GM19438 (cell line): ENCODE results near the gene TFDP2.
"Not testable (repeated sequence)": the region's sequence is repeated elsewhere in the genome, so short reads cannot be mapped to it uniquely, and the experiment has no call there.

Source experiments
- ATAC-seq: cut with Tn5 transposase; IDR thresholded peaks from one replicate; pipeline ENCODE4 v1.9.1; 2021; ENCODE audit warnings: low read depth; ENCODE audit not compliant: unreplicated experiment

The TFDP2 gene

DNA sequence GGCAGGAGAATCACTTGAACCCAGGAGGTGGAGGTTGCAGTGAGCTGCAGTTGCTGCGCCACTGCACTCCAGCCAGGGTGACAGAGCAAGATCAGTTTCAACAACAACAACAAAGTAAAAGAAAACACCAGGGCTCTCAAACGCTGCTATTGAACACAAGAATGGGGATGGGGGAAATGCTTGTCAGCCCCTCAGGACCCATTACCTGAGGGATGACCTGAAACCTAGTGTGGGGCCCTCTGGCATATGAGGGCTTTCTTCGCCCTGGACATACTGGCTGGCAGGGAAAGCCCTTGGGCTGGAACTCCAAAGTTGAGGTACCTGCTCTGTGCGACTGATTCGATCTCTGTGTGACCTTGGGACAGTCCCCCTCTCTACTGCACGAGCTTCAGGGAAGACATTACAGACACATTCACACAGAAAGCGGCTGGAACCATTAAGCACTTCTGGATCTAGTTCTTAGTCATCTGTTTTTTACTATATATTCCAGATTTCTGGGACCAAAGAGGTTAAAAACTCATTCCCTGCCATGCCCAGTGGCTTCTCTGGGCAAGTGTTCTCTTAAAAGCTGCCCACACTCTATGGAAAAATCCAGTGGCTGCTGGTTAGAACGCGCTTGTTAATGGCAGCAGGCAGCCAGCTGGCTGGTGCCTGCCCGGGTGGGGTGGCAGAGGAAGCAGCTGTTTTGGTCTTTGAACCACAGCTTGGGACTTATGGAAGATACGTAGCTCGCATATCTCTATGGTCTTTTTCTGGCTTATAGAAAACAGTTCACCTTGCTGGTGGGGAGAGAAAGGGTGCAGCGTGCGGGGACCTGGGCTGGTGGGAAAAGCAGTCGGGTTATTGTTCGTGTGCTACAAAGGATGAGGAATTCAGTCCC lies 215.7 kb downstream of the TFDP2 start:
- ATAC-seq, result no peak

DNA sequence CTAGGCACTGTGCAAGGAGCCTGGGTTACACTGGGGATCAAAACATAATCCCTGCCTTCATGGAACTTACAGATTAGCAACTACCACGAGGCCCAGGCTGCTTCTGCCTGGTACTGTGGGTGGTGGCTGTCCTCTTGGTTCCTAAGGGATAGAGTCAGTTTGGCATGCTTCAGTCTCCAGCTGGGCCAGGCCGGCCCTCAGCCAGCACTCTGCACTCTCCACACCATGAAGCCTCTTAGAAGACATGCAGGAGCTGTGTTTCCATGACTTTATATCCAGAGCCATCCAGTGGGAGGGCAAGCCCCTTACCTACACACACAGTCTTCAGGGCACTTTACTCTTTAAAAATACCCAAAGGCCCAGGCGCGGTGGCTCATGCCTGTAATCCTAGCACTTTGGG lies 218.5 kb downstream of the TFDP2 start:
- ATAC-seq, result no peak

DNA sequence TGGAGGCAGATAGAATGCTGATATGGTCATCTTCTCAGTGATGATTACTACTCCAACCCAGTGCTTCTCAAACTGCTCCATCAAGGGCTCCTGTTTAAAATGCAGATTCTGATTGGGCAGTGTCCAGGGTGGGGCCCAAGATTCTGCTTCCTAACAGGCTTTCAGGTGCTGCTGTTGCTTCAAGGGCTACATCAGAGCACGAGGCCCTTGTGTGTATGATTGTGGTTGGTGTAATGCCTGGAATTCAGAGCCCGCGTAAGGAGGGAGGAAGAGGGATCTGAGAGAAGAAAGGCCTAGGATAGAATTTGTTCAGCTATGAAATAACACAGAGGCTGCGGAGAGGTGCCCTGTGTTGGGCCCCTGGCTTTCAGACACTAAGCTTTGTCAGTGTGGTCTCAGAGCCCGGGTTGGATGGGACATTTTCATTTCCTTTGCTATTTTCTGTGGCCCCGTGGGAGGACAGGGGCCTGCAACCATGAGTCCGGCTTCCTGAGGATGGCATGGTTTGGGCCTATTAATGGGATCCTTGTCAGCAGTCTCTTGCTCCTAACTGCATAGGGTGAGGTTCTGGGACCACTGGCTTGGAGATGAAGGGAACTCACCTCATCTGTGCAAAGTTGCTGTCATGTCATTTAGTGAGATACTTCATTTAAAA lies 219.9 kb downstream of the TFDP2 start:
- ATAC-seq, result no peak

DNA sequence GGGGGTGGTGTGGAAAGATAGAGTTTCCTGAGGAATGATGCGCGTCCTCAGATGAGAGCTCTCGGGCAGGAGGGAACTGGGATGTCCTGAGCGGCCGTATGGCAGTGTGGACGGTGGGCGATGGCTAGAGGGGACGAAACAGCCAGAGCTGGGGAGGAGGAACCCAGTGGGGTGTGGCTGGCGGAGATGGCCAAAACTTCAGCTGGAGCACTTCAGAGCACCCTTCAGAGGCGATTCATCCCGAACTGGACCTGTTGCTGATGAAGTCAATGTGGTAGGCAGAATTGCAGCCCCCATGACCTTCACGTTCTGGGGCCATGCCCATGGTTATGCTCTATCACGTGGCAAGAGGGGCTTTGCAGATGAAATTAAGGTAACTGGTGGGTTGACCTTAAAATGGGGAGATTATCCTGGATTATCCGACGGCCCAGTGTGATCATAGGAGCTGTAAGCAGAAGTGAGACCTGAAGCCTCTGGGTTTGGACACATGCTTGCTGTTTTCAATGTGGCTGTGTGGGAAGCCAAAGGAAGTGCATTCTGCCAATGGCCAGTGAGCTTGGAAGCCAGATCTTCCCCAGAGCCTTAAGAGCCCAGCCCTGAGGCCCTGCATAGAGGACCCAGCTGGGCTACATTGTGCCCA lies 220.6 kb downstream of the TFDP2 start:
- ATAC-seq, result no peak

GRCh38 chr3:141926929-141927328 lies 222.4 kb downstream of the TFDP2 start:
- ATAC-seq, result no peak

- not testable (repeated sequence) for ATAC-seq
Measured at GRCh38 chr3:141925677-141926076, 223.7 kb downstream of the TFDP2 start.

DNA sequence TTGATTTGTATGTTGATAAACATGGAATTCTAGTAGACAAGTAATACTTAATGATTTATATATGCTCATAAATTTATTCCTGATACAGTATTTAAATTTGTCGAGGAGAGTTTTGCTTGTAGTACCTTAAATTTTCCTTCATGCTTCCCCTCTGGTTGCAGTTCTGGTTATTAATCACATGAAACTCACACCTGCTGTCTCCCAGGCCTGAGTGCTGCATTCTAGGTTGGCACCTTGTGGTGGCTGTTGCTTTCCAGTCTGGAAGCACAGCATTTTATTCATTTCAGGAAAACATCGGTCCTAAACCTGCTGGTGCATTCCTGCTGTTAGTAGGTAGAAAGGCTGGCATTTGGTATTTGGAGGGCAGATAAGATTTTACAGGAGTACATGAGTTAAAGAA lies 228.0 kb downstream of the TFDP2 start:
- ATAC-seq, result no peak

DNA sequence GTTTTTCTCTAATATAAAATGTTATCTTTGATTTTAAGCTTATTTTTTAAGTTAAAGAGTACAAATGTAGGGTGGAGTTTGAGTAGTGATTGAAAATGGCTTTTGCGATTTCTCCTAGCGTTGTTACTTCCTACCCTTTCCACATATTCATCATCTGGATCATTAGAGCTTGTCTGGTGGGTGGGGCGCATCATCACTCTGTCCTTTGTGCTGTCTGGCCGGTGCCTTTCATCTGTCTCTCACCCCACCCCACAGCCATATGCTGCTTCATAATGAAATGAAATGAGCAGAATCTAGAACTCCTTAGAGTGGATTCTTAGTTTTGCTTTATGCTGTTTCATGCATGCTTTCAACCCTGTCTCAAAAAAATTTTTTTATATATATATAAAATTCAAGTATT lies 228.6 kb downstream of the TFDP2 start:
- ATAC-seq, result no peak

- no peak for ATAC-seq
Measured at GRCh38 chr3:141915766-141916165, 233.6 kb downstream of the TFDP2 start.

- ATAC-seq, result no peak
Measured at GRCh38 chr3:141915016-141915415, 234.3 kb downstream of the TFDP2 start.

DNA sequence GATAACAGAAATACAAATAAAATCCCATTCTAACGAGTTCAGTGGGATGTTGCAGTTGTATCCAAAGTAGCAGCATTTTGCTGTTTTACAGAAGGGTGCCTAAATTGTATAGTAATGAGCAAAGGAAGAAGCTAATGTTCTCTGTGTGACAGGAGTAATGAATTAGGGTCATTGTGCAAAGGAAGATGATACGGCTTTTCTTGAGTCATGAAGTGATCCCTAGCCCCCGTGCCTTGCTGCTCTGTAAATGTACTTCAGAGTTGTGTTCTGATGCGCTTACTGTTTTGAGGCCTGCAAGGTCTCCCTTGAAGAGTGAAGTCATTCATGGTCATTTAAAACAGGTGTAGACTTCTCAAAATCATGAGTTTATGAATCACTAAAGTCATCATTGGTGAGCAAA lies 235.0 kb downstream of the TFDP2 start:
- ATAC-seq, result no peak

DNA sequence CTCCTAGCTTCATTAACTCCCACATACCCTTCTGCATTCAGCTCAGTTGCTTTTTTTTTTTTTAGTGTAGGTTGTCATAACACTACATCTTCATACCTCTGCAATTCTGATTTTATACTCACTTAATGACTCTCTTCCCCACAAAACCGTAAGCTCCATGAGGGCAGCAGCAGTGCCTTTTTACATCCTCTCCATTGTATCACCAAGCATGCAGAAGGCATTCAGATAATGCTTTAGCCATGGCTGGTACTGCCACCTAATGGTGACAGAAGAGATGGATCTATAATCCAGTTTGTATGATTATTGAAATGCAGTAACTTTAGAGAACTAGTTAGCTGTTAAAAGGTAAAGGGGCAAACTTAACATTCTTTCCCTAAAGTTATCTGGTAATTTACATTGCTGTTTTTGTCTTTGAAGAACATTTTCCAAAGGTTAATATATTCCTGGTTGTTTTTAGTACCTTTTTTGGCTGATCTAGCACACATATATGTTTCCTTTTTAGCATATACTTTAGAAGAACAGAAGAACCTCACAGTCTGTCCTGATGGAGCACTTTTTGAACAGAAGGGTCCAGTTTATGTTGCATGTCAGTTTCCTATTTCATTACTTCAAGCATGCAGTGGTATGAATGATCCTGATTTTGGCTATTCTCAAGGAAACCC lies 236.1 kb downstream of the TFDP2 start:
- ATAC-seq, result peak; percentile 66

- ATAC-seq, result not testable (repeated sequence)
Measured at GRCh38 chr3:141909986-141910385, 239.4 kb downstream of the TFDP2 start.

- ATAC-seq, result no peak
Measured at GRCh38 chr3:141909408-141909807, 239.9 kb downstream of the TFDP2 start.

- ATAC-seq, result no peak
Measured at GRCh38 chr3:141905129-141905528, 244.2 kb downstream of the TFDP2 start.

DNA sequence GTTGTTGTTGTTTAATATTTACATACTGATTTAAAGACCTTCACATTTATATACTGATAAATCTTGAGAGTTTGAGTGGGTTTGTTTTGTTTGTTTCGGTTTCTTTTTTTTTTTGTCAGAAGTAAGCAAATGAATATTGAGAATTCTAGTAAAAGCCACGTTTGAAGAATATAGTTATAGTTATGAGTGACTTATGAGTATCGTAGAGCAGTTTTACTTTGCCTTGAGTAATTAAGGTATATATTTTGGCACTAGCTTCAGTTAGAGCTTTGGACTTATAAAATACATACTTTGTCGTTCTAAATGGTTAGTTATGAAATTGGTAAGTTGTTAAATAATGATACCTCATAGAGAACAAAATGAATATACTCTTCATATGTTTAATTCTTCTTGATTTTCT lies 245.1 kb downstream of the TFDP2 start:
- no peak for ATAC-seq

- no peak for ATAC-seq
Measured at GRCh38 chr3:141901914-141902313, 247.4 kb downstream of the TFDP2 start.

DNA sequence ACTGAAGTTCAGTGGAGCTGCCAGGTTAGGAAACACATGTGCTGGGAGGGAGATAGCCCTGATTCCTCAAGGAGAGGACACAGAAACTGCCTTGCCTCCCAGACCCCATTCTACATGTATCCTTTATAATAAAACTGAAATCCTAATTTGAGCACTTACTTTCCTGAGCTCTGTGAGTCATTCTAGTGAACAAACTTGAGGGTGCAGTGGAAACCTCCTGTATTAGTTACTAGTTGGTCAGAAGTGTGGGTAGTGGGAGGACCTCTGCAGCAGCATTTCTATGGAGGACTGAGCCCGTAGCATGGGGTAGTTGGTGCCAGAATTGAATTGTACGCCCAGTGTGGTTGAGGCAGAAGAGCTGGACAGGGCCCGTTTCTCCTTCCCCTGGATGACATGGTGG lies 249.0 kb downstream of the TFDP2 start:
- no peak for ATAC-seq

DNA sequence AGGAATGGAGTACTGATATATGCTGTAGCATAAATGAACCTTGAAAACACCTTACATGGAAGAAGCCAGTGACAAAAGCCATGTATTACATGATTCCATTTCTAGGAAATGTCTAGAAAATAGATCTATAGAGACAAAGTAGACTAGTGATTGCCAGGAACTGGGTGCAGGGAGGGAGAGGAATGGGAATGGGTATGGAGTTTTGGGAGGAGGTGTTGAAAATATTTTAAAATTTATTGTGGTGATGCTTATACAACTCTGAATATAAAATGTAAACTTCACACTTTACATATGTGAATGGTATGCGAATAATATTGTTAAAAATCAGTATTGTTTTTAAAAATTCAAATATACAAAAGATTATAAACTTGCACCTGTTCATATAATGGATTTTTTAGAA lies 250.4 kb downstream of the TFDP2 start:
- ATAC-seq, result no peak

DNA sequence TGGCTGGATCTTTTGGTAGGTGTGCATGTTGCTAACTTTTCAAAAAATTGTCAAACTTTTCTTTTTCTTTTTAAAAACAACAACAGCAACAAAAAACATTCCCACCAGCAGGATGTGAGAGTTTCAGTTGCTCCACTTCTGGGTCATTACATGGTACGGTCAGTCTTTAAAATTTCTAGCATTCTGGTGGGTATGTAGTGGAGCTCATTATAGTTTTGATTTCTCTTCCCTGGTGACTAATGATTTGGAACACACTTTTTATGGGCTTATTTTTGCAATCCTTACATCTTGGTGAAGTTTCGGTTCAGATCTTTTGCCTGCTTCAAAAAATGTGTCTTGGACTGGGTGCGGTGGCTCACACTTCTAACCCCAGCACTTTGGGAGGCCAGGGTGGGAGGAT lies 253.6 kb downstream of the TFDP2 start:
- ATAC-seq, result no peak

DNA sequence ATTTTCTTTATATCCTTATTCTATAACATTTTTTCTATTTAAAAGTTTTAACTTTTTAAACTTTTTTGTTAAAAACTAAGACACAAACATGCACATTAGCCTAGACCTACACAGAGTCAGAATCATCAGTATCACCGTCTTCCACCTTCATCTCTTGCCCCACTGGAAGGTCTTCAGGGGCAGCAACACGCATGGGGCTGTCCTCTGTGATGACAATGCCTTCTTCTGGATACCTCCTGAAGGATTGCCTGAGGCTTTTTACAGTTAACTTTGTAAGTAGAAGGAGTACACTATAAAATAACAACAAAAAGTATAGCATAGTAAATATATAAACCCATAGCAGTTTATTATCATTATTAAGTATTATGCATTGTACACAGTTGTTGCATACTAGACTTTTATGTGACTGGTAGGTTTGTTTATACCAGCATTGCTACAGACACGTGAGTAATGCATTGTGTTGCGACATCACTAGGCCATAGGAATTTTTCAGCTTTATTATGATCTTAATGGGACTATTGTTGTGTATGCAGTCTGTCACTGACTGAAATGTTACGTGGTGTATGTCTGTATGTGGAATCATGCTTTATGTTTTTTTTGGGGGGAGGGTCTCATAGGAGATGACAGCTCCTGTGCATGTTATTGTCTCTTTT lies 254.7 kb downstream of the TFDP2 start:
- ATAC-seq, result no peak
